ENCODE results near the gene ACOT11.

ACOT11 gene

DNA sequence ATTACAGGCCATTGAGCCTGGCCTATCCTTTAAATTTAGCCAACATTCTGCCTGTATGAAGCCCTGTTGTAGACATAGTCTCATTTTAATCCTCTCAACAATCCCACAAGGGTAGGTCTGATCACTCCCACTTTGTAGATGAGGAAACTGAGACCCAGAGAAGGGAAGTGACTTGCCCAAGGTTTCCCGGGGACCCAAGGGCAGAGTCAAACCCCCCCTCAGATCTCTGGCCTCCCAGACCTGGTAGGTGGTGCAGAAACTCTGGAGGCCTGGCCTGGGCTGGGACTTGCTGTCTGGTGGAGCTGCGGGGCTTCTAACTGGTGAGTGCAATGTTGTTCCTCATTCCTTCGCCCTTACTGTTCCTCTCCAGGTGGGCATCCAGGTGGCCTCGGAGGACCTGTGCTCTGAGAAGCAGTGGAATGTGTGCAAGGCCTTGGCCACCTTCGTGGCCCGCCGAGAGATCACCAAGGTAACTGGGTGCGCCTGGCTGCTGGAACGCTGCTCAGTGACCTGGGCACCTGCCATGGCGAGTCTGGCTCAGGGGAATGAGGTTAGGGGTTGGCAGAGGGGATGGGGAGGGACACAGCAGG is 45.6 kb downstream of the ACOT11 start:
- DNase-seq: no peak

GRCh38 chr1:54594463-54594862 is 46.4 kb downstream of the ACOT11 start:
- DNase-seq: no peak

DNA sequence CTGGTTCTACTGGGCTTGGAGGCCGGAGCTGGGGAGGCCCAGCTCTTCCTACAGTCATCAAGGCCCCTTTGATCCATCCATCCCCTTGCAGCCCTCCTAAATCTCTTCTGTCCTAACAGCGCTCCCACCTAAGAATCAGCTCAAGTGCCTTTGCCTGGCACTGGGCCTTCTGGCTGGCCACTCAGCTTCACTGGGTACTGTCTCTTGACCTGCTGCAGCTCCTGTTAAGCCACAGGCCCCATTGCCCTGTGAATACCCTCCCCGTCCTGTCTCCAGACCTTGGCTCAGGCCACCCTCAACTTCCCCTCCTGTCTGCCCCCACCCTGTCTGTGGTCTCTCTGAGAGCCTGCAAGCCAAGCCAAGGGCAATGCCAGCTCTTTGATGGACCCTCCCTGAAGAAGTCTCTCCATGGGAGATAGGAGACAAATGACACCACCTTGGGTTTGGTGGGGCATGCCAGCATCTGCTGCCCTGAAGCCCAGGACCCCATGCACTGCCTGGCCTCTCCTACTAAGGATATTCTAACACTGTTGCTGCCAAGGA is 48.0 kb downstream of the ACOT11 start:
- no peak for DNase-seq

GRCh38 chr1:54596756-54597155 is 48.7 kb downstream of the ACOT11 start:
- DNase-seq: no peak

DNA sequence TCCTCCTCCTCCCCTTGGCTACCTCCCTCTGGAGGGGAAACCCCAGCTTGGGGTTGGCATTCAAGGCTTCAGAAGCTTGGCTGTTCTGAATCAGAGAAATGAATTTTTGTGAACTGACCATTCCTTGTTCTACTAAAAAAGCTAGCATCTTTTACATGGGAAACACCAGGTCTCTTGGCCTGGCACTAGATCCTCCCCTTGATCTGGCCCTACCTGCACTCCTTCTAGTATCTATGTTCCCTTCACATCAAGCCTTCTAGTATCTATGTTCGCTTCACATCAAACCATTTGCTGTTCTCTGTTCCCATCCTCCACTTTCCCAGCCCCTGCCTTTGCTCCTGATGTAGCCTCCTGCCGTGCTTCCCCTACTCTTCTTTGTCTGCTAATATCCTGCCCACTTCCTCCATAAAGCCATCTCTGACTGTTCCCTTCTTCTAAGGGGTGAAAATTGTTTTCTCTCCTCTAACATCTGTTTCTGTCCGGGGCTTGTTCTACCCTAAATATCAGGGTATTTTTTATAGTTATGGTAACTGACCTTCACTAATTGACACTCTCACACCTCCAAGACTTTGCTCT is 49.5 kb downstream of the ACOT11 start:
- no peak for DNase-seq

GRCh38 chr1:54599211-54599823 is 51.3 kb downstream of the ACOT11 start:
- no peak for DNase-seq

- DNase-seq: no peak
These were observed 53.1 kb downstream of the ACOT11 start for GRCh38 chr1:54600947-54601721.

GRCh38 chr1:54601730-54602129 is 53.7 kb downstream of the ACOT11 start:
- no peak for DNase-seq

- no peak for DNase-seq
These were observed 54.5 kb downstream of the ACOT11 start for GRCh38 chr1:54602554-54602953.

GRCh38 chr1:54603241-54603640 is 55.2 kb downstream of the ACOT11 start:
- no peak for DNase-seq

DNA sequence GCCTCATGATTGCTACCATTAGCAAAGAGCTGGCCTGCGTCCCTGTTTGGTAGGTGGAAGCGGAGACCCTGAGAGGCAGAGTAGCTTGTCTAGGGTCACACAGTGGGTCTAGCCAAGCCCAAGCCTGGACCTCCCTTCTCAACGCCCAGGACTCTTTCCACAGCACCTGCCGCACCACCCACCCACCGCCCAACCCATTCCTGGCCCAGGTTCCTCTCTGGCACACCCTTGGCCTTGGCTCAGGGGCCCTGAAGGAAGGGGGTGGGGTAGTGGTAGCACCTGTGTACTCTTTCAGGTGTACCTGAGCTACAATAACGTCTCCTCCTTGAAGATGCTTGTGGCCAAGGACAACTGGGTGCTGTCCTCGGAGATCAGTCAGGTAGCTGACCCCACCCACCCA is 56.0 kb downstream of the ACOT11 start:
- no peak for DNase-seq

DNA sequence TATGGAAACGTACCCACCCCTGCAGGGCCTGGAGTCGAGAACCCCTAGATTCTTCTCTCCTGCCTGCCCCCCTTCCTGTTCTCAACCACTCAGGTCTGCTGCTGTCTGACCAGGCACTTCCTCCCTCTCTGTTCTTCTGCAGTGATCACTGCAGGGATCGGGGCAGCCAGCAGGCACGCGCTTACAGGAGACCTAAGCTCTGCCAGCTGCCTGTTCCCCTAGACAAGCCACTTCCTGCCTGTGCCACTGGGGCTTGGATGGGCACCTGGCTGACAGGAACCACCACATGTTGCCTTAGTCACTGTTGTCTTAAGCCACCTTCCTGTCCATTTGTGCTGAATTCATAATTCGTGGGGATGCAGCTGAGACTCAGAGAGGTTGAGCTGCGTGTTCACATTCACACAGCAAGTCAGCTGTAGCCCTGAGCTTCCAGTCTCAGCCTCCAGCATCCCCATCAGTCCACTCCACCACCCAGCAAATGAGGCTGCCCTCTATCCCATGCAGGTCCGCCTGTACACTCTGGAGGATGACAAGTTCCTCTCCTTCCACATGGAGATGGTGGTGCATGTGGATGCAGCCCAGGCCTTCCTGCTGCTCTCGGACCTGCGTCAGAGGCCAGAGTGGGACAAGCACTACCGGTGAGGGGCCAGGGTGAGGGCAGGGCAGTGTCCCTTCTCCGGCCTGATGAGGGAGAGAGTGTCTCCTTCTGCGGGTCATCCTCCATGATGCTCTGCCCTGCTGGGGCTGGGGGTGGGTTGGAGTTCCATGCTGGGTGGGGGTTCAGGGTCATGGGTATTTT is 56.7 kb downstream of the ACOT11 start:
- no peak for DNase-seq

DNA sequence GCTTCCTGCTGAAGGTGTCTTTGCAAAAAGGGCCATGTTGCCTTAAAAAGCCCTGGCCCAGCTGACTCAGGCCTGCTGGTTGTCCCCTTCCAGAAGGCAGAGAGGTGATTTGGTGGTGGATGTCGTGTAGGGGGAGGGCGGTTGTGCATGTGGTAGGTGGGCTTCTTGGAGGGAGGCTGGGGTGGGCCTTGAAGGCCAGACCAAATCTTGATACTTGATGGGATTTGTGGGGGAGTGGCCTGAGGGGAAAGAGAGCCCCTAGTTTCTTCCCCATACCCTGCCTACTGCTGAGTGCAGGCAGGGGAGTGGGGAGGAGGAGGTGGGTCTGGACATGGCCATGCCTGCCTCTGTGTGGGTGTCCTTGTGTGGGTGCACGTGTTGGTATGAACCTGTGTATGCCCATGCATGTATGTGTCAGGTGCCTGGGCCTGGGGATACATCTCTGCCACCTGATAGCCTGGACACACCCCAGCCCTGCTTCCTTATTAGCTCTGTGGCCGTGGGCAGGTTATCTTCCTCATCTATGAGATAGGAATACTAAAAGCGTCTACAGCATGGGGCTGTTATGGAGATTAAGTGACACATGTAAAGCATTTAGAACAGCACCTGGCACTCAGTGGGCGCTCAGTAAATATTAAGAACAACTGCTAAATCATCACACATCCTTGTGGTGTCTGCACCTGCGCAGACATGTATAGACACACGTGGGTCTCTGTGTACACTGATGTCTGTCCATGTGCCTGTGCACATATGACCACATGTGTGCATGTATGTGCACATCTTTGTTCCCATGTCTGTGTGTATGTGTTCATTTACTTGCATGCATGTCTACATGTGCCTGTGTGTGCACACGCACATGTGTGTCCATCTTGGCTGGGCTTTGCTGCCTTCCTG is 58.3 kb downstream of the ACOT11 start:
- no peak for DNase-seq

- DNase-seq: no peak
These were observed 58.9 kb downstream of the ACOT11 start for GRCh38 chr1:54606990-54607325.

DNA sequence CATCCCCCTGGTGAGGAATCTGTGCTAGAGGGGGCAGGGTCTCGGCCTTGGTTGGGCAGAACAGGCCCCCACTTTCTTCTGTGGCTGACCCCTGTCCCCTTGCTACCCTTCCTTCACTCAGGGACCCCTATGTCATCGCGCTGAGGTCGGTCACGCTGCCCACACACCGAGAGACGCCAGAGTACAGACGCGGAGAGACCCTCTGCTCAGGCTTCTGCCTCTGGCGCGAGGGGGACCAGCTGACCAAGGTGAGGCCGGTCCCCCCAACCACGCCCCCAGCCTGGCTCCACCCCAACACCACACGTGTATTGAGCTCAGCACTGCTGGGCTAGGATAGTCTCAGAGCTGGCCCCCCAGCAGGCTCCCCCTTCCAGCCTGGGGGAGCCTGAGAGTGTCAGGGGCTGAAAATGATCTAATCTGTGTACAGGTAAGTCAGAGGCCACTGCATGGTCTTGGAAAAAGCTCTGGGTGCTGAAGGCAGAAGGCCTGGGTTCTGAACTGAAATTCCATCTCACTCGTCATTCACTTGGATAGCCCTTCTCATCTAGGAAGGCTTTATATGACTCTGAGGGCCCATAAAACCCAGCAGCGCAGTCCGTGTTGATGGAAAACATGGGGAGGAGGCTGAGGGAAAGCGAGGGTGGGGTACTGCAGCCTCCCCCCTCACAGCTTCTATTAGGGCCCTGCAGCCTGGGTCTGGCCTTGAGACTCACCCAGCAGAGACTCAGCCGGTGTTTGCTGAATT is 60.0 kb downstream of the ACOT11 start:
- no peak for DNase-seq

DNA sequence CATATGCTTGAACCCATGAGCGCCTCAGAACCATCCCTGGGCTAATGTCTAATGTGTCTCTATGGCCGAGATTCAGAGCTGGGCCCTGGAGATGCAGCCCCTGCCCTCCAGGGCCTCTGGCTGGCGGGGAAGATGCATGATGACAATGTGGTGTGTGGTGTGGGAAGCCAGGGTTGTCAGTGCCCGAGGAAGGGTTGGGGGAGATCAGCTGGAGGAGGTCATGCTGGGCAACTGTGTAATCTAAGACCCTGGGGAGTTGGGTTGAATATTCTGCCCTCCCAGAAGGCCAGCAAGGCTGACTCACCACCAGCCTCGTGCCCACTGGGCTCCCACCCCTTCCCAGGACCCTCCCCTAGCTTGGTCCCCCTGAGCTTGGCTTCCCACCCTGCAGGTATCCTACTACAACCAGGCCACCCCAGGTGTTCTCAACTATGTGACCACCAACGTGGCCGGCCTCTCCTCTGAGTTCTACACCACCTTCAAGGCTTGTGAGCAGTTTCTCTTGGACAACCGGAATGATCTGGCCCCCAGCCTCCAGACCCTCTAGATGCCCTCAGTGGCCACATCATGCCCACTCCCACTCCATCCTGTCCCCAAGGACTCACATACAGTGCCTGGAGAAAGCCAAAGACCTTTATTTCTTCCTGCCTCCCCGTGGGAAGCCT is 60.7 kb downstream of the ACOT11 start:
- no peak for DNase-seq

DNA sequence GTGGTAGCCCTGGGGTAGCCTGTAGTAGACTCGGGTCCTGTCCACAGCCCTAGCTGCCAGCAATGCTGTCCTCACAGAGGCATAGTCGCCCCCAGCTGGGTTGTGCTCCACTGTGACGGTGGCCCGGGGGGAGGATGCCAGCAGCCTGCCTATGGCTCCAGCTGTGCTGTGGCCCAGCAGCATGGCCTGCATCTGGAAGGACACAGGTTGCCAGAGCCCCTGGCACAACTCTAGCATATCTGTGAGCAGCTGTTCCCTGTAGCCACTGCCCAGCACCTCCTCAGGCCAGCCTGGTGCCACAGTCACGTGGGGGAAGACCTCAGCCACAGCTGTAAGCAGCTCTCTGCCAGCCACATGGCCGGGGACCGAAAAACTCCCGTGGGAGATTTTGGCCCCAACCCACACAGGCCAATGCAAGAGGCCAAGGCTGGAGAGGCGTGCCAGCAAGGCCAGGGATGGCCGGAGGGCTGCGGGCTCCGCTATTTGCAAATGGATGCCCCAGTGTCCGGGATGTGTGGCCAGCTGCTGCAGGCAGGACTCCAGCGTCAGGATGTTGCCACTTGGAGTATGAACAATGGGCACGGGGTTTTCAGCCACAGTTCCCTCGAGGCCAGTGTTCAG is 61.4 kb downstream of the ACOT11 start:
- no peak for DNase-seq

- no peak for DNase-seq
These were observed 62.0 kb downstream of the ACOT11 start for GRCh38 chr1:54610048-54610447.

DNA sequence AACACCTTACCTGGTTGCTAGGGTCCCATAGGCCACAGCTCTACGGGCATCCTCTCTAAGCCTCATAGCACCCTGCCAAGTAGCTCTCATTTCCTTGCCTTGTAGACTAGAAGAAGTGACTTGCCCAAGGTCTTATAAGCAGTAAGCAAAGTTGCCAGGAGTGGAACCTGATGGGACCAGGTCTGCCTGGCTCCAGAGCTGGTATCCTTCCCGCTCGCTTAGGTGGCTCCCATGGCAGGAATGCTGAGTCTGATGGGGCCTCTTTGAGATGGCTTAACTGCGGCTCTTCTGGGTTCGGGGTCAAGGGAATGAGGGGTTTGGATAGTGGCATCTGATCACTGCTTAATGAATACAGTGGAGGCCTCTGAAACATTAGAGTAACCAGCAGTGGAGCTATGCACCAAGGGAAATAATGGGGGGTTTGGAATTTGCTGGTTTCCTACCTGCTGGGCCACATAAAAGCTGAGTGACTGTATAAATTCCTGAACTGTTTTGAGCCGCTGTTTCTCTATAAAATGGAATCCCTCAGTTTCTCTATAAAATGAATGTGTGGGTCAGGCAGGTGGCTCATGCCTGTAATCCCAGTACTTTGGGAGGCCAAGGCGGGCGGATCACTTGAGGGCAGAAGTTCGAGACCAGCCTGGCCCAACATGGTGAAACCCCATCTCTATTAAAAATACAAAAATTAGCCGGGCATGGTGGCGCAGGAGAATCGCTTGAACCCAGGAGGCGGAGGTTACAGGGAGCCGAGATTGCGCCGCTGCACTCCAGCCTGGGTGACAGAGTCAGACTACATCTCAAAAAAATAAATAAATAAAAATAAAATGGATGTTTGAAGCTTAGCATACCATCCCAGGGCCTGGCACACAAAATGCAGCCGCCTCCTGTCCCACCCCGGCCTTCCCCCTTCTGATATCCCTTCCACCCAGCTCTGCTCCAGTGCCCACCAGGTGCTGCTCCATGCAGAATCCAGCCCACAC is 62.9 kb downstream of the ACOT11 start:
- no peak for DNase-seq

Data from fibroblast of skin of right quadriceps (primary cell).